GM23338 (cell line): ENCODE measurements around the gene ZNF784. TPM values are rescaled to one million over a fixed set of nuclear protein-coding genes. Genes with fewer than 3 reads are reported as not detected.

Experiments
- ATAC-seq: fragments of 200-7000 bp; cut with Tn5 transposase; 3 replicates; pipeline ENCODE4 v1.9.1; 2020
- DNase-seq: peaks from one replicate; pipeline ENCODE4 v3.0.0-alpha.2; 2015; ENCODE audit warnings: low spot score
- H2AFZ ChIP-seq: fragments of 200-600 bp; sonication (generic); 2 replicates; pipeline ENCODE4 v1.8.0; 2016; ENCODE audit warnings: antibody characterized with exemption, mild to moderate bottlenecking, moderate library complexity
- H3F3A ChIP-seq: fragments of 200-600 bp; sonication (generic); replicated peaks from 2 replicates; pipeline ENCODE4 v1.8.0; 2017; ENCODE audit warnings: antibody characterized with exemption, mixed run types, low read depth
- H3K27ac ChIP-seq: fragments of 200-600 bp; sonication (generic); 2 replicates; pipeline ENCODE4 v1.6.1; 2016; ENCODE audit warnings: low read depth
- H3K27me3 ChIP-seq: fragments of 200-600 bp; sonication (generic); 2 replicates; pipeline ENCODE4 v1.8.0; 2016; ENCODE audit warnings: mild to moderate bottlenecking, mixed run types, moderate library complexity; ENCODE audit not compliant: insufficient read depth
- H3K36me3 ChIP-seq: fragments of 200-600 bp; sonication (generic); 2 replicates; pipeline ENCODE4 v1.8.0; 2016; ENCODE audit warnings: mild to moderate bottlenecking; ENCODE audit not compliant: insufficient read depth
- H3K4me1 ChIP-seq: fragments of 200-600 bp; sonication (generic); 2 replicates; pipeline ENCODE4 v1.8.0; 2016; ENCODE audit warnings: mild to moderate bottlenecking, moderate library complexity; ENCODE audit not compliant: insufficient read depth
- H3K4me2 ChIP-seq: fragments of 200-600 bp; sonication (generic); 2 replicates; pipeline ENCODE4 v1.7.1; 2017; ENCODE audit warnings: mixed run types
- H3K4me3 ChIP-seq: fragments of 200-600 bp; sonication (generic); 2 replicates; pipeline ENCODE4 v1.6.1; 2016; ENCODE audit warnings: mixed run types
- H3K79me2 ChIP-seq: fragments of 200-600 bp; sonication (generic); replicated peaks from 2 replicates; pipeline ENCODE4 v1.8.0; 2017; ENCODE audit warnings: mild to moderate bottlenecking; ENCODE audit not compliant: insufficient read depth
- H3K9me2 ChIP-seq: fragments of 200-600 bp; sonication (generic); 2 replicates; pipeline ENCODE4 v1.8.0; 2017; ENCODE audit not compliant: insufficient read depth
- H4K20me1 ChIP-seq: fragments of 200-600 bp; sonication (generic); replicated peaks from 2 replicates; pipeline ENCODE4 v1.8.0; 2017; ENCODE audit warnings: mild to moderate bottlenecking; ENCODE audit not compliant: insufficient read depth
- H3K27ac Mint-ChIP-seq: 2 replicates; pipeline ENCODE4 v1.8.0; 2020; ENCODE audit warnings: inconsistent platforms, mild to moderate bottlenecking, moderate library complexity, mixed read lengths
- H3K27me3 Mint-ChIP-seq: 3 replicates; pipeline ENCODE4 v1.8.0; 2022; ENCODE audit warnings: low read depth, mild to moderate bottlenecking, moderate library complexity, mixed read lengths, inconsistent platforms; ENCODE audit not compliant: insufficient read depth, poor library complexity
- H3K36me3 Mint-ChIP-seq: 3 replicates; pipeline ENCODE4 v1.8.0; 2021; ENCODE audit warnings: low read depth, mild to moderate bottlenecking, inconsistent platforms, moderate library complexity, mixed read lengths
- H3K4me1 Mint-ChIP-seq: 3 replicates; pipeline ENCODE4 v1.8.0; 2020; ENCODE audit warnings: mild to moderate bottlenecking, inconsistent platforms, mixed read lengths
- H3K4me3 Mint-ChIP-seq: 3 replicates; pipeline ENCODE4 v1.8.0; 2021; ENCODE audit warnings: moderate library complexity, mild to moderate bottlenecking, inconsistent platforms, mixed read lengths
- H3K9me3 Mint-ChIP-seq: 3 replicates; pipeline ENCODE4 v1.8.0; 2020; ENCODE audit warnings: moderate library complexity, mild to moderate bottlenecking, inconsistent platforms, mixed read lengths
- CREB1 ChIP-seq: fragments of 250-450 bp; sonication (Bioruptor Pico); IDR thresholded peaks from 2 replicates; pipeline ENCODE4 v1.5.0; 2020; ENCODE audit warnings: low read depth, mild to moderate bottlenecking, moderate library complexity
- CTCF ChIP-seq, 2 experiments: fragments of 200-600 bp in 1 of 2; sonication (generic) in 1 of 2; conservative IDR thresholded peaks; 2 replicates each; pipeline versions ENCODE4 v1.5.1 to v1.6.1; 2016 to 2017; ENCODE audit warnings: antibody characterized with exemption in 2 of 2, low read depth in 2 of 2, mild to moderate bottlenecking in 2 of 2, moderate library complexity in 1 of 2
- ETS1 ChIP-seq: IDR thresholded peaks from 2 replicates; pipeline ENCODE4 v1.6.1; 2016; ENCODE audit warnings: antibody characterized with exemption
- EZH2phosphoT487 ChIP-seq: fragments of 200-600 bp; sonication (generic); IDR thresholded peaks from one replicate; pipeline ENCODE4 v1.8.1; 2018; ENCODE audit warnings: antibody characterized with exemption; ENCODE audit not compliant: unreplicated experiment
- NANOG ChIP-seq: IDR thresholded peaks from 2 replicates; pipeline ENCODE4 v1.6.1; 2016; ENCODE audit warnings: antibody characterized with exemption, borderline replicate concordance
- POLR2AphosphoS5 ChIP-seq: IDR thresholded peaks from 2 replicates; pipeline ENCODE4 v1.6.1; 2016; ENCODE audit warnings: antibody characterized with exemption, low read depth
- ZNF114 ChIP-seq: fragments of 250-450 bp; sonication (Bioruptor Pico); IDR thresholded peaks from 2 replicates; pipeline ENCODE4 v1.5.0; 2020; ENCODE audit warnings: mild to moderate bottlenecking, moderate library complexity
- ZNF331 ChIP-seq: fragments of 250-450 bp; sonication (Bioruptor Pico); IDR thresholded peaks from 2 replicates; pipeline ENCODE4 v1.5.0; 2020; ENCODE audit warnings: low read depth, mild to moderate bottlenecking, moderate library complexity
- polyA plus RNA-seq: library from polyadenylated mRNA; unstranded; fragments of >200 nt; fragmentation: Nextera tagmentation; extraction: Ambion mirVana; gene quantifications from 2 replicates; pipeline ENCODE4 v1.2.1, GENCODE V29; 2016
- total RNA-seq: library from RNA; depleted of rRNA; stranded (reverse); fragments of >200 nt; shearing (Covaris generic); gene quantifications from 2 replicates; pipeline ENCODE4 v1.2.3, GENCODE V29; 2014
- TF ChIP-seq, protein P1 (sequence below): IDR thresholded peaks from one replicate; pipeline ENCODE4 v1.6.1; 2018; ENCODE audit warnings: antibody characterized with exemption; ENCODE audit not compliant: unreplicated experiment

The ZNF784 gene
- total and polyA plus RNA-seq, 2 experiments from 2014 or later = 1.5 to 6.7 TPM

- Histone ChIP-seq H2AFZ (no peak overlapping the region), H3K4me1 (no peaks in the 10 kb centered on the region; the same call in 1 of the 2 replicates), H4K20me1 (no peaks in the 10 kb centered on the region), H3K79me2 (peaks cover 37% of the 10 kb centered on the region), H3K36me3 (no peaks in the 10 kb centered on the region), H3K27me3 (no peaks in the 10 kb centered on the region), H3K4me3 (peak overlapping the region; percentile 89), H3K9me2 (0 out of 2 replicates have a peak, but pooled peaks cover 2% of the 10 kb centered on the region), H3F3A (peaks cover 34% of the 10 kb centered on the region), H3K27ac (no peak overlapping the region), H3K4me2 (peak overlapping the region; percentile 96)
- Mint-ChIP-seq H3K27ac (peak overlapping the region; percentile 97), H3K36me3 (peaks cover 40% of the 10 kb centered on the region), H3K4me3 (peak overlapping the region; percentile 84), H3K4me1 (peaks cover 25% of the 10 kb centered on the region), H3K27me3 (peaks cover 38% of the 10 kb centered on the region), H3K9me3 (peaks cover 4% of the 10 kb centered on the region)
- no peak for ATAC-seq
- DNase-seq = no peak
- TF ChIP-seq ZNF114 (CRISPR knock-in tag) (no peak), CREB1 (CRISPR knock-in tag) (no peak), EZH2phosphoT487 (no peak), NANOG (no peak), ETS1 (no peak), CTCF (conservative IDR thresholded peaks at IDR 0.05; ENCODE audit: low read depth in 2 of 2) (no peak), POLR2AphosphoS5 (no peak), ZNF331 (CRISPR knock-in tag) (no peak)
- TF ChIP-seq, protein P1, sequence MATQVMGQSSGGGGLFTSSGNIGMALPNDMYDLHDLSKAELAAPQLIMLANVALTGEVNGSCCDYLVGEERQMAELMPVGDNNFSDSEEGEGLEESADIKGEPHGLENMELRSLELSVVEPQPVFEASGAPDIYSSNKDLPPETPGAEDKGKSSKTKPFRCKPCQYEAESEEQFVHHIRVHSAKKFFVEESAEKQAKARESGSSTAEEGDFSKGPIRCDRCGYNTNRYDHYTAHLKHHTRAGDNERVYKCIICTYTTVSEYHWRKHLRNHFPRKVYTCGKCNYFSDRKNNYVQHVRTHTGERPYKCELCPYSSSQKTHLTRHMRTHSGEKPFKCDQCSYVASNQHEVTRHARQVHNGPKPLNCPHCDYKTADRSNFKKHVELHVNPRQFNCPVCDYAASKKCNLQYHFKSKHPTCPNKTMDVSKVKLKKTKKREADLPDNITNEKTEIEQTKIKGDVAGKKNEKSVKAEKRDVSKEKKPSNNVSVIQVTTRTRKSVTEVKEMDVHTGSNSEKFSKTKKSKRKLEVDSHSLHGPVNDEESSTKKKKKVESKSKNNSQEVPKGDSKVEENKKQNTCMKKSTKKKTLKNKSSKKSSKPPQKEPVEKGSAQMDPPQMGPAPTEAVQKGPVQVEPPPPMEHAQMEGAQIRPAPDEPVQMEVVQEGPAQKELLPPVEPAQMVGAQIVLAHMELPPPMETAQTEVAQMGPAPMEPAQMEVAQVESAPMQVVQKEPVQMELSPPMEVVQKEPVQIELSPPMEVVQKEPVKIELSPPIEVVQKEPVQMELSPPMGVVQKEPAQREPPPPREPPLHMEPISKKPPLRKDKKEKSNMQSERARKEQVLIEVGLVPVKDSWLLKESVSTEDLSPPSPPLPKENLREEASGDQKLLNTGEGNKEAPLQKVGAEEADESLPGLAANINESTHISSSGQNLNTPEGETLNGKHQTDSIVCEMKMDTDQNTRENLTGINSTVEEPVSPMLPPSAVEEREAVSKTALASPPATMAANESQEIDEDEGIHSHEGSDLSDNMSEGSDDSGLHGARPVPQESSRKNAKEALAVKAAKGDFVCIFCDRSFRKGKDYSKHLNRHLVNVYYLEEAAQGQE = no peak
These were observed 19.9 kb upstream of the ZNF784 start for GRCh38 chr19:55644191-55644833.
